HG03342 (cell line): ENCODE data around the gene CHEK2.
A peak's percentile ranks its signal among the peaks of the same experiment; 100 is the strongest.
"Not testable (repeated sequence)": the region's sequence is repeated elsewhere in the genome, so short reads cannot be mapped to it uniquely, and the experiment has no call there.

Source experiments
- ATAC-seq: cut with Tn5 transposase; IDR thresholded peaks from one replicate; pipeline ENCODE4 v1.9.1; 2021; ENCODE audit warnings: mild to moderate bottlenecking, moderate library complexity; ENCODE audit not compliant: unreplicated experiment

The CHEK2 gene

GRCh38 chr22:28741785-28742561 is at the start of gene CHEK2, which contains the start of gene HSCB:
TSS of gene CHEK2 (minus strand) at chr22:28741820. CDS start at chr22:28734721, 7,099 bp downstream.
TSS of gene HSCB (plus strand) at chr22:28742039. CDS start at chr22:28742096, 57 bp downstream.
- peak; percentile 91 for ATAC-seq

DNA sequence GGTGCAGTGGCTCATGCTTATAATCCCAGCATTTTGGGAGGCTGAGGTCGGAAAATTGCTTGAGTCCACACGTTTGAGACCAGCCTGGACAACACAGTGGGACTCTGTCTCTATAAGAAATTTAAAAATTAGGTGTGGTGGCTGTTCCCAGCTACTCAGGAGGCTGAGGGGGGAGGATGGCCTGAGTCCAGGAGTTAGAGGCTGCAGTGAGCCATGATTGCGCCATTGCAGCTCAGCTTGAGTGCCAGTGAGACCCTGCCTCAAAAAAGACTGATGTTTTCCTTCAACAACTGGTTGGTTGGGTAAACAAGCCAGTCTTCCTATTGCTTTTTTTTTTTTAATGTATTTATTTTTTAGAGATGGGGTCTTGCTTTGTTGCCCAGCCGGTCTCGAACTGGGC is 49.5 kb upstream of the CHEK2 start:
- no peak for ATAC-seq

DNA sequence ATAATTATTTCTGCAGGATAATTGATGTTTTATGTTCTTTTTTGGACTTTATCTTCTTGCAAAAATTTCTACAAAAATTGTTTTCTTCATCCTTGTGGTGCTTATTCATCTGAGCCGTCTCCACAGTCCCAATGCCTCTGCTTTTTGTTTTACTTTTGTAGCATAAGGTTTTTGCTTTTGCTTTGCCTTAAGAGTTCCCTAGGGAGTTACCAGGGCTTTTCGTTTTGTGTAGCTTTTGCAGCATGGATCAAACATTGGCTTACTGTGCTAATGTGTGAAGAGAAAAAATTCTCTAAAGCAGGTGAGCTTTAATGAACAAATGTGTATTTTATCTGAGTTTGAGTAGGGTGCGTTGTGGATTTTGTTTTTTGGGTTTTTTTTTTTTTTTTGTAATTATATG is 47.0 kb upstream of the CHEK2 start:
- ATAC-seq = no peak

- ATAC-seq = no peak
Observed at GRCh38 chr22:28783786-28784671, 42.4 kb upstream of the CHEK2 start.

- ATAC-seq = no peak
Observed at GRCh38 chr22:28780296-28780695, 38.7 kb upstream of the CHEK2 start.

GRCh38 chr22:28779833-28780232 is 38.2 kb upstream of the CHEK2 start:
- no peak for ATAC-seq

DNA sequence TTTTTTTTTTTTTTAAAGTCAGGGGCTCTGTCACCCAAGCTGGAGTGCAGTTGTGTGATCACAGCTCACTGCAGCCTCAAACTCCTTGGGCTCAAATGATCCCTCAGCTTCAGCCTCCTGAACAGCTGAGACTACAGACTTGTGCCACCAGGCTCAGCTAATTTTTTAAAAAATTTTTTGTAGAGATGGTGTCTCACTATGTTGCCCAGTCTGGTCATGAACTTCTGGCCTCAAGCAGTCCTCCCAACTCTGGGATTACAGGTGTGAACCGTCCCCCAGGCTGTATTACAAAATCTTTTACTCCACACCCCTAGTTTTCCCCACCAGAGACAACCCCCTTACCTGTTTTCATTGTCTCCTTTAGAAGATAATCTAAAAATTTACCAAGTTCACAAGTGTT is 32.8 kb upstream of the CHEK2 start:
- no peak for ATAC-seq

DNA sequence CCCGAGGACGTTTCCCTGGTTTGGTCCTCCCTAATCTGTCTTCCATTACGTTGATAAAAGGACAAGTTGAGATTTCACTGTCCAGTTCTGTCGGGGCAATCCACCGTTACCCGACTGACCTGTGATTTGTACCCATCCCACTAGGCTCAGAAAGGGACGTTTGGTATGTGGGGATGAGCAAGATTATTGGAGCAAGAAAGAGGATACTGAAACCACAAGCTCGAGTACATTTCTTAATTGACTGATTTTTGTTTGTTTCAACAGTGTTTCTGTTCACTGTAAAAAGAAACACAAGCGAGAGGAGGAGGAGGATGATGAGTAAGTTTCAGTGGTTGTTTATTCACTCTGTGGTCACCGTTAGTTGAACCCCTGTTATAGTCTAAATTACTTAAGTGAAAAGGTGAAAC is 31.8 kb upstream of the CHEK2 start:
- peak; percentile 17 for ATAC-seq

GRCh38 chr22:28772633-28773460 is 31.2 kb upstream of the CHEK2 start, which contains the start of gene CCDC117:
TSS of gene CCDC117 (plus strand) at chr22:28772695. CDS start at chr22:28772850, 155 bp downstream.
- peak; percentile 86 for ATAC-seq

- ATAC-seq = no peak
Observed at GRCh38 chr22:28771195-28771791, 29.7 kb upstream of the CHEK2 start.

- no peak for ATAC-seq
Observed at GRCh38 chr22:28769394-28770085, 27.9 kb upstream of the CHEK2 start.

DNA sequence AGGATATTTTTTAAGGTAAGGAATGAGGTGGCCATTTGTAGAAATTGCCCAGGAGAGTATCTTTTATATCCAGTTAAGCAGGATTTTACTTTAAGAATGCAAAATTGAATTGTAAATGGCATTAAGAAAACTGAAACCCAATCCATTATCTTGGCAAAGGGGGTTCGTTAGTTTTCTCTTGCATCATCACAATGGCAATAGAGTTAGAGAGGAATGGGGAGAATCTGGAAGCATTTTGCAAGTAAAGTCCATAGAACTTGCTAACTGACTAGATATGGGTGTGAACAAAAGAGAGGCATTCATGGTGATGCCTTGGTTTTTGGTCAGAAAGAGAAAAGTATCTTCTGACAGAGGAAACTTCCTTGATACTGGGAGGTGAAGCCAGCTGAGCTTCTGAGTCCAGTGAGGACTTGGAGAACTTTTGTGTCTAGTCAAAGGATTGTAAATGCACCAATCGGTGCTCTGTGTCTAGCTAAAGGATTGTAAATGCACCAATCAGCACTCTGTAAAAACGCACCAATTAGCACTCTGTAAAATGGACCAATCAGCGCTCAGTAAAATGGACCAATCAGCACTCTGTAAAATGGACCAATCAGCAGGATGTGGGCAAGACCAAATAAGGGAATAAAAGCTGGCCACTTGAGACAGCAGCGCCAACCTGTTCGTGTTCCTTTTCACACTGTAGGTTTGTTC is 27.2 kb upstream of the CHEK2 start:
- no peak for ATAC-seq

- ATAC-seq = no peak
Observed at GRCh38 chr22:28766628-28767027, 25.0 kb upstream of the CHEK2 start.

GRCh38 chr22:28762000-28762399 is 20.4 kb upstream of the CHEK2 start:
- not testable (repeated sequence) for ATAC-seq

DNA sequence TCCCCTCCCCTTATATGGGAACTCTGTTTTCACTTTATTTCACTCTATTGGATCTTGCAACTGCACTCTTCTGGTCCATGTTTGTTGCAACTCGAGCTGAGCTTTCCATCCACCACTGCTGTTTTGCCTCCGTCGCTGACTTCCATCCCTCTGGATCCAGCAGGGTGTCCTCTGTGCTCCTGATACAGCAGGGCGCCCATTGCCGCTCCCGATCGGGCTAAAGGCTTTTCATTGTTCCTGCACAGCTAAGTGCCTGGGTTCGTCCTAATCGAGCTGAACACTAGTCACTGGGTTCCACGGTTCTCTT is 19.8 kb upstream of the CHEK2 start:
- ATAC-seq = no peak

- ATAC-seq = no peak
Observed at GRCh38 chr22:28759861-28760560, 18.4 kb upstream of the CHEK2 start.

- not testable (repeated sequence) for ATAC-seq
Observed at GRCh38 chr22:28754512-28754911, 12.9 kb upstream of the CHEK2 start.

- ATAC-seq = no peak
Observed at GRCh38 chr22:28750471-28750881, 8.9 kb upstream of the CHEK2 start.

GRCh38 chr22:28743852-28744251 is 2.2 kb upstream of the CHEK2 start:
- no peak for ATAC-seq
